ENCODE measurements around the gene ALK. TPM values are rescaled to one million over a fixed set of nuclear protein-coding genes. Genes with fewer than 3 reads are reported as not detected.
"Not testable (repeated sequence)": the region's sequence is repeated elsewhere in the genome, so short reads cannot be mapped to it uniquely, and the experiment has no call there.

Gene ALK
- total RNA-seq, 1 donor from 2014 or later = 0.27 TPM

DNA sequence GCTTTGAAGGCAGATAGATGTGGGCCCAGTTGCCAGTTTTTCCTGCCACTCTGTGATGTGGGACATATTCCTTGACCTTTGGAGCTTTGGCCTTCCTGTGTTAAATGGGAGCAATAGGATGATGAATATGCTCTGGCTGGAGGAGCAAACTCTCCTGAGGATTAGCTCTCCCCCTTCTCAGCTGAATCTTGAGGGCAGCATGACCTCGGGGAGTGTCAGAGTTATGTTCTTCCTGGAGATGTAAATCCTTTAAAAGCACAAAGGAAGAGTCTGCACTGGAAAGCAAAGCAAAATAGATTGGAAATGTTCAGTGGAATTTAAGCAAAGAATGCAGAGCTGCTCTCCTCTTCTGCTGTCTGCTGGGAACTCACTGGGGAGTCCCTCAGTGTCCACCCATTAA lies 160.1 kb downstream of the ALK start:
- no peak for DNase-seq (ENCODE audit: low read depth)

DNA sequence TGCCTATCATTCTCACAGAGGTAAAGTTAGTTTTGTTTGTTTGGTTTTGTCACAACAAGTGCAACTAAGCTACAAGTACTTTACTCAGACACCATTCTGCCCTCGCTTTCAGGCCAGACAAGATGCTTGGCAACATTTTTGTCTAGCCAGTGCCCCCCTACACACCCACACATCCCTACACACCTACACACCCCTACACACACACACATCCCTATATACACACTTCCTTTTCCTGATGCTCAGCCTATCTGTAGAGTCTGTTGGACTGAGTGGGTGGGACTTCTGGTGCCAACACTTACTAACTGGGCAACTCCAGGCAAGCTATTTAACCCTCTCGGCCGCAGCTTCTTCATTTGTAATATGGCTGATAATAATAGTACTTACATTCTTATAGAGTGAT lies 161.4 kb downstream of the ALK start:
- DNase-seq (ENCODE audit: low read depth) = no peak

DNA sequence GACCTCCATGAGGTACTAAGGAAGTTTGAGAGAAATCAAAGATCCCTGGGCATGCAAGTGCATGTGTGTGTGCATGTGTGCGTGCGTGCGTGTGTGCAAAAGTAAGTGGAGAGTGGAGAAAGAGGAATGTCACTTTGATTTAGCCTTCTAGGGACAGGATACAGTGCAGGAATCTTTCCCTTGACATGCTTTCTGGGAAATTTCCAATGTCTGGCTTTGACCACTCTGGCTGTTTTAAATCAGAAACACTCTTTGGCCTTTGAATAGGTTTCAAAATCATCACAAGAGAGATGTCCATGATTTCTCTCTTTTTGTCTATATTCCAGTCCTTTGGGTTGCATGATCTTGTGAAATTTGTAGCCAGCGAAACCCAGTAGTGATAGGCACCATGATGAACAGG lies 162.0 kb downstream of the ALK start:
- DNase-seq (ENCODE audit: low read depth) = no peak

DNA sequence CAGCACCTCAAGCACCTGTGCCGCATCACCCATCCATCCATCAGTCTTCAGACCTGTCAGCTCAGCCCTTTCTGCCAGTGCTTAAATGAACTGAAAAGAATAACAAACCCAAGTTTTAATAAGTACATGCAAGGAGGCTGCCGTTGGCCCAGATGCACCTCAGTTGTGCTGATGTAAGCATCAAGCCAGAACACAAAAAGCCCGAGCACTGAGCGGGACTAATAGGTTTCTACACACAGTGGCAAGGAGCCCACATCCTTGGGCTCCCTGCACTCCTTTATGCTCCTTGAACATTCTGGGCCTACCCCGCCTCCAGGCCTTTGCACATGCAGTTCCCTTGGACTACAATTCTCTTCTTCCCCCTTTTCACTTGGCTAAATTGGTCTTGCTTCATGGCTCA lies 165.6 kb downstream of the ALK start:
- no peak for DNase-seq (ENCODE audit: low read depth)

DNA sequence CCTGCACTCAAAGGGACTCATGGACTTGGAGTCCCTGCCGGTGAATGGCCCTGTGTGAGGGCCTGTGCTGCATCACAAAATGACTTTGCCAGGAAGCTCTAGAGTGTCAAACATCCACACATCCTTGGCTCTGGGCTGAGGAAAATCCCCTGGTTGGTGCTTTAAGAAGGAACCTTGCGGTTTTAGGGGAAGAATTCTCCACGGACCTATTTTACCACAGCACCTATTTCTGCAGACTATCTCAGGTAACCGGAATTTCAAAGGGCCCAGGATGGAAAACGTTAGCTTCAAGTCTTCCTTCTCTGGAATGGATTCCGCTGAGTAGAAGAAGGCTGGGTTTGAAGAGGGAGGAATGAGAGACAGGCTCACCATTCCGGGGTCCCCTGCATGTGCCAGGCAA lies 166.2 kb downstream of the ALK start:
- DNase-seq (ENCODE audit: low read depth) = no peak

DNA sequence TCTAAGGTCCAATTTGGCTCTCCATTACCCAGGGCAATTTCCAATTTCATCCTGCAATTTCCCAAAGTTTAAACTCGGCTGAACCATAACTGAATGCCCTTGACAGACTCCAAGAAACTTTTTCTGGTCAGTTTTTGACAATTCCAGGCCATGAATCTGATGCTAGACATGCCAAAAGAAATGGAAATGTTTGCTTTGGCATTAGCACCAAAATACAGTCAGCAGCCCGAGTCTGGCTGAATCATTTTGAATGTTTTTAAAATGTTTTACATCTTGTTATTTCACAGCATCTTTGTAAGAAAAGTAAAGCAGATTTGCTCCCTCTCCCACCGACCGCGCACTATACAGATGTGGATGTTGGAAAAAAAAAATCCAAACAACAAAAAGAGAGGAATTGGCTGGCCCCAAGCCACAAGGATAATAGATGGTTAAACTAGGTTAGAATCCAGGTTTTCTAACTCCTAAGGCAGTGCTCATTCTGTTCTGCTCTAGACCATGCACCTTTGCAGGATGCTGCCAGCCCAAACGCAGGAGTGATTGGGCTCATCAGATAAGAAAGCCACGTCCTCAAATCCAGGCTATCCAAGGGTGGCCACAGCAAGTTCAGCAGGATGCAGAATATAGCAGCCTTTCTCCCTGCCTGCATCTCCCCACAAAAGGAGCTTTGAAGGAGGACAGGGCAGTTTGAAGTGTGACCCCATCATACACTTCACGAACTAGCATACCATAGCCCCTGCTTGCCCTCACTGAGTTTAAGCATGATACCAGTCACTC lies 167.5 kb downstream of the ALK start:
- peak; percentile 17 for DNase-seq (ENCODE audit: low read depth)

DNA sequence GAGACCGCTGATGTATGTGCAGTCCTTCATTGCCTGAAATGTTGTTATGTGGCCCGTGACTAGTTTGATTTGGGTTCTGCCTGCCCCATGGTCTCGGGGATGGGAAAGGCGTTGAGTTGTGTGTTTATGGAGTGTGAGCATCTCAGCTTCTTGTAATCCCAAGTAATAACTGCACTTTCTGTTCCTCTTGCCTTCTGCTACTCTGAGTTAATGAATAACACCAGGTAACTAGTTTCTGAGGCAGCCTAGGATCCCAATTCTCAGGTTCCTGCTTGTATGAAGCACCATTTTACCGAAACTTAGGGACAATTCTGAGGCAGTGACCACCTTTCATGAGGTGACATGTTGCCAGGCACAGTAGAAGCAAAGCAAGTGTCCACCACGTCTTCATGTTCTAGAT lies 170.0 kb downstream of the ALK start:
- no peak for DNase-seq (ENCODE audit: low read depth)

DNA sequence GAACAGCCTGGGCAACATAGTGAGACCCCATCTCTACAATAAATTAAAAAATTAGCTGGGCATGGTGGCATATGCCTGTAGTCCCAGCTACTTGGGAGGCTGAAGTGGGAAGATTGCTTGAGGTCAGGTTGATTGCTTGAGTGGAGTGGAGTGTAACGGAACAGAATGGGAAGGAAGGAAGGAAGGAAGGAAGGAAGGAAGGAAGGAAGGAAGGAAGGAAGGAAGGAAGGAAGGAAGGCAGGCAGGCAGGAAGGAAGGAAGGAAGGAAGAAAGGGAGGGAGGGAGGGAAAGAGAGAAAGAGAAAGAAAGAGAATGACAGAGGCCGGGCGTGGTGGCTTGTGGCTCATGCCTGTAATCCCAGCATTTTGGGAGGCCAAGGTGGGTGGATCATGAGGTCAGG lies 170.9 kb downstream of the ALK start:
- not testable (repeated sequence) for DNase-seq (ENCODE audit: low read depth)

DNA sequence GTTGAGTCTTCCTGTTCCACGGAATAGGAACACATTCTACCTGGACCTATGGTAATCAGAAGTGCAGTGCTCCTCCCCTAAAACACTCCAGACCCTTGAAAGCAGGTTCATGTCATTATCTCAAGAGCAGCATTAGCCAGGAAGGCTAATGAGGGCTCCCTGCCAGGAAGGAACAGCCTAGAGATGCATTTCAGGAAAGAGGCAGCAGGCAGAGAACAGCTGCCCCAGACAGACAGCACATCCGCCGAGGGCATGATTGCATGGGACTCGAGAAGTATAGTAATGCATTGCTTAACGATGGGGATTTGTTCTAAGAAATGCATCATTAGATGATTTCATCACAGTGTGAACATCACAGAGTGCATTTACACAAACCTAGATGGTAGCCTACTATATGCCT lies 171.5 kb downstream of the ALK start:
- DNase-seq (ENCODE audit: low read depth) = peak; percentile 69

DNA sequence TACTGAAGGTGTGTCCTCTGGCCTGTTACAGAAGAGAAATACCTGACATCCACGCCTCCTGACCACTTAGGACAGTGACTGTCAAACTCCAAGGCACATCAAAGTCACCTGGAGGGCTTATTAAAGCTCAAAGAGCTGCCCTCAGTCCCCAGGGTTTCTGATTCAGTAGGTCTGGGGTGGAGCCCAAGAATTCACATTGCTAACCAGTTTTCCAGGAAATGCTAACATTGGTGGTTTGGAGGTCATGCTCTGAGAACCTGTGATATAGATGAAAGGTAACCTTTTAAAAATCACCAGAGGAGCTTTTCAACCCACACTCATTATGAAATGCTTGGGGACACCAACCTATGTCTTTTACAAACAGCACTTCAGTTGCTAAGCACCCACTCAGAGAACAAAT lies 172.3 kb downstream of the ALK start:
- no peak for DNase-seq (ENCODE audit: low read depth)

DNA sequence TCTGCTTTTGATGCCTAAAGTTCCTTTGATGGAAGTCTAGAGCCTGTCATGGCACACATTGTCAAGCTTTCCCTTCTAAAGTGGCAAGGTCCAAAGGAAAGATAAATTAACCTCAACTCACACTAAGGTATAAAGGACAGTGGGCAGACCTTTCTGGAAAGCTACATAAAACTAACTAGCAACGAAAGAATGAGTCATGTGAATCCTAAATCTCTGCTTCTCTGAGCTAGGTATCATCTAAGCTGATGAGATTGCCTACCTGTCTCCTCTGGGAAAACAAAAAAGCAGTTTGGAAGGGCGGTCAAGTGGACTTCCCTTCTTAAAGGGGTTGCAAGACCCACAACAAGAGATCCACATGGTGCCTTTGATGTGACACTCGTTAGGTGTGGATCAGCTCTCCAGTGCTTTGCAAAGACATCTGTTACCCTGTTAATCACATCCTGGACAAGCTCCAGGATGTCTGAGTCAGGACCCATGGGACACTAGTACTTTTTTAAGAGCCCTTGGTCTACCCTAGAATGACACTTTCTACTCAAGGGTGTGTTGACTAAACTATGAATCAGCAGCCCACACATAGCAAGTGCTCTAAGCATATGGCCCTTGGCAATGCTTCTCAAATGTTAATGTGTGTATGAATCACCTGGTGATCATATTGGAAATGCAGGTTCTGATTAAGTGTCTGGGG lies 173.5 kb downstream of the ALK start:
- DNase-seq (ENCODE audit: low read depth) = peak; percentile 97

DNA sequence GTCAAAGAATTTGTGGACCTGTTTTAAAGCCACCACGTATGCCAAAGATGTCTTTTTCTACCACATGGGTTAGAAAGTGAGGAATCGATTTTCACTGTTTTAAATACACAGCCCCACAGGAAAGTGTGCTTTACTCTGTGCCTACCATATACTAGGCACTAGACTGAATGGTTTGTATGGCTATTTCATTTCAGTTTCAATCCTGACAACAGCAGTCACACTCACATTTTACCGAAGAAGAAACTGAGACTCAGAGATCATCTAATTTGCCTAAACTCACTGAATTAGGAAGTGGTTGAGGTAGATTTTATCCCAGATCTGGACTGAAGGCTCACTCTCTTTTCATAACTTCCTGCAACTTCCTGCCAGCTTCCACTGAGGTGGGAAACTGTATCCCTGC lies 176.4 kb downstream of the ALK start:
- DNase-seq (ENCODE audit: low read depth) = no peak

DNA sequence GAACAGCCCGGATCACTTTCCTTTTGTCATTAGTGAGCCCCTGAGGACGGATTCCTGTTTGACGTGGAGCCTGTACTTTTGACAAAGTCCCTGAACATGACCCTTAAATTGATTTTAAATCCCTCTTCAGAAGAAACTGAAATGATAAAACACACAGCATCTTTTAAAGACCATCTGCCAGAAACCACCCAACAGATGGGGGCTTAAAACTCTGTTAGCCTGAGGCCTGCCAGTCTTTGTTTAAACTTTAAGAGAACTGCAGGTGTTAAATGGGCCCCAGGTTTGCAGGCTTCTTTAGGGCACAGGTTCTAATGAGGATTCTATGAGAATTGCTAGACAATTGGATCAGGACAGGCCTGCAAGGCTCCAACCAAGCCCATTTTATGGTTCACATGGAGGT lies 177.9 kb downstream of the ALK start:
- DNase-seq (ENCODE audit: low read depth) = no peak

DNA sequence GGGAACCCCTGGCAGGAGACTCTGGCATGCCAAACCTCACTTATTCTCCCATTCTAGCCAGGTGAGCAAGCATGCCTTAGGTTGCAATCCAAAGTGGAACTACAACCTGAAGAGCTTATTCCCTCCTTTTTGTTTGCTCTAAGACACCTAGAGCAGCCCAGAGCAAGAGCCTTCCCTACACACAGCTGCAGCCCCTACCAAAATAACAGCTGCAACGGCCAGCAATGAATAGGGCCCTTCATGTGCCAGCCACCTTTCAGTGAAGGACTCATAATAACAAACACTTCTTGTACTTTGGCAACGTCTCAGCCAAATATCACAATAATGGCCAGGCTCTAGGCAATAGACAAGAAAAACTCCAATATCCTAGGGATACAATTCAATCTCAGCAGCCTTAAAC lies 178.7 kb downstream of the ALK start:
- peak; percentile 45 for DNase-seq (ENCODE audit: low read depth)

DNA sequence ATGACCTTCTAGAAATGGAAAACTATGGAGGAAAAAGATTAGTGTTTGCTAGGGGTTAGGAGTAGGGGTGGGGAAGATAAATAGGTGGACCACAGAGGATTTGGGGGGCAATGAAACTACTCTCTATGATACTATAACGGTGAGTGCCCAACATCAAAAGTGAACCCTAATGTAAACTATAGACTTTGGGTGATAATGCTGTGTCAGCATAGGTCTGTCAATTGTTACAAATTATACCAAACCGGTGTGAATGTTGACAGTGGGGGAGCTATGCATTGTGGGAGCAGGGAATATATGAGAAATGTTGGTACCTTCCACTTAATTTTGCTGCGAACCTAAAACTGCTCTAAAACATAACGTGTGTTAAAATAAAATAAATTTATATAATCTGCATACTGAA lies 180.3 kb downstream of the ALK start:
- no peak for DNase-seq (ENCODE audit: low read depth)

DNA sequence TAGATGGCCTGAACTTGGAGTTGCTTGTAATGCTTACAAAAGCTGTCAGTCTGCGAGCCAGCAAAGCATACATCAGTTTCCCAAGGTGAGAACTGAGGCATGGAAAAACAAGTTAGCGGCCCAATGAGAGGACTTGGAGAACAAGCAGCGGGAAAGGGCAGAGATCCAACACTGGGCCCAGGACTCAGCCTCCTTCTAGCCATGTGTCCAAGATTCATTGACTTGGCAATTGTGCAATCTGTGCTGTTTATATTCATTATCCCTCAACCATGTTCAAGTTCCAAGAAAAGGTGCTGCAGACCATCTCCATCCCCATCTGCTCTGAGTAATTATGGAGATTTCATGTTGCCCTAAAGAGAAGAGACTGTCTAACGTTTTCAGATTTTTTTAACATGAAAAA lies 187.4 kb downstream of the ALK start:
- no peak for DNase-seq (ENCODE audit: low read depth)

DNA sequence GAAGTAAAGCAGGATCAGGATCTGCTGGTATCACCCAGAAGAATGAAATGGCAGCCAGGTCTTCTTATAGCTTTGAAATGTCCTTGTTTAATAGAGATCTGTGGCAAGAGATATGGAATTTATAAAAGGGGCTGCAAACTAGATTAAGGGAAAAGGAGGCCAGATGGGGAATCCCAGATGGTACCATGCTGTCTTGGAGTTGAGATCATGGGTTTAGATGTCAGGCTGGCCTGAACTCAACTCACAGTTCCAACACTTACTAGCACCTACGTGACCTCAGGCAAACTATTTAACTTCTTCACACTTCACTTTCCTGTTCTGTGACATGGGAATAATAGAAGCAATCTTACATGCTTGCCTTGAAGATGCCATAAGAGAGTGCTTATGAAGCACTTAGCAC lies 188.2 kb downstream of the ALK start:
- no peak for DNase-seq (ENCODE audit: low read depth)

DNA sequence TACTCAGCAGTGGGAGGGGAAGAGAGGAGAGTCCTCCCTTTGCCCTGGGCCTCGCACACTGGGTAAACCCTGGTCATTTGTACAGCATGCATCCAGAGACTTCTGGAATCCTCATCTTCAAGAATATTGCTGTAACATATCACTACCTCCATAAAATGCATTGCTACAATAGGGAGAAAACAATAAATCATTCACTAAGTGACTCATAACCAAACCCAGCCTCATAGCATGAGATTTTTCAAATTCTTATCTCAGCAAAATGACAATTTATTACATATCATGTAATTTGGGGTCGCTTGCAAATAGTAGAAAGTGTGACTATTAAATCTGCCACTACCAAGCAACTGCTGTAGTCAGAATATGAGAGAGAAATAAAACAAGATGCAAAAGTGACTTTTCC lies 189.4 kb downstream of the ALK start:
- DNase-seq (ENCODE audit: low read depth) = no peak

DNA sequence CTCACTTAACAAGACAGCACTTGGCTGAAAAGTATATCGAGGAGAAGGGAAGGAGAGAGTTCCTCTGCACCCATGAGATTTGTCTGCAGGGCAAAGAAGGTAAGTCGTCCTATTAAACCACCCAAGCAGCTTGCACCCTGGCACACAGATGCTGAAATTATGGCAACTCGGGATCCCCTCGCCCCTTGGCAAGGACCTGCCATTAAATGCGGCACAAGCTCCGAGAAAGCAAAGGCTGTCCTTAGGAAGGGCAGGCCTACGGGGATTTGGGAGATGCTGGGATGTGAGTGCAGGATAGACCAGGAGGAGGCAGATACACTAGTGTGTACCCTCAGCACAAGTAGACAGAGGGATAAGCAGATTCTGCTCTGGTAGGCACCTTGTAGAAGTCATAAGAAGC lies 191.5 kb downstream of the ALK start:
- DNase-seq (ENCODE audit: low read depth) = no peak

DNA sequence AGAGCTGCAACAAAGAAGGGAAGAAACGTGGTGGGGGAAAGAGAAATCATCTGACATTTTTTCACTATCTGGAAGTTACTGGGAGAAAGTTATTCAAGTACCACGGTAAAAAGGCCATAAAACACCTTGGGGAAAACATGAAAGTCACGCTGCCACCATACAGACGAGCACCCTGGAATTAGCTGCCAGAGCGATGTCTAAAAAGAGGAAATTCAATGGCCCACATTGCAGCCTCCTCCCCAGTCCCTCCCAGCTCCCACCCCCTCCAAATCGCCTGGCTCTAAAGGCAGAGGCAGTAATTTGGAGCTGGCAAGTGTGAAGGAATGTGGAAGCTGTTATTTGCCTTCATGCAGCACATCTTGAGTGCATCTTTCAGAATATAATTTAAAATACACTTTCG lies 192.0 kb downstream of the ALK start:
- no peak for DNase-seq (ENCODE audit: low read depth)

DNA sequence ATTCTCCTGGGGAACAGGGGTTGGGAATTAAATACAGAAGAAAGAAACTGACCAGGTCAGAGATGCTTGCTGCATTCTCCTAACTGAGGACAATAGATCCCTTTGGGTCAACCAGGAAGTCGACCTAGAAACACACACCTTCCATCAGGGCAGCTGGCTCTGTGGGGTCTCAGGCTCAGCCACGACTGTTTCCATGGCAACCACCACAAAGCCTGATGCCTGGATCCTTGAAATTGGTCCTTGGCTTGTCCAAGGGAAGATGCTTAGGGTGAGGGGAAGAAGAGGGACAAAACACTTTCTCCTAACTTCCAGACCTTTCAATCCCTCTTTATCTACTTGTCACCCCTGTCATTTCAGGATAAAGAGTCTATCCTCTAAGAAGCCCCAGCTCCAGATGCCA lies 194.4 kb downstream of the ALK start:
- no peak for DNase-seq (ENCODE audit: low read depth)

DNA sequence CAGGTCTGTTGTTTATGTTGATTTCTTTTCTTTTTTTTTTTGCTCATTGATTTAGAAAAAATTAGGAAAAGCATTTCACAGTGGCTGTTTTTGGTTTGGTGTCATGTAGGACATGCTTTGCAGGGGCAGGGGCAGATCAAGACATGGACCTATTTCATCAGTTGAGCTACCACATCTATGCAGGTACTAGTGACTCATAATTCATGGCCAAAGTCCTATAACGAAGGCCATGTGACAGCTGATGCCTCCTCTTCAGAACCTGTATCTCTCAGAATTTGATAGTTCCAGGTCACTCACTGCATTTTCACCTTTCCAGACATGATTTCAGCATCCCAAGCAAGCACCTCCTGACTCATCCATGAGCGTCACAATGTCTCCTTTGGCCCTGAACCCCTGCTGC lies 195.8 kb downstream of the ALK start:
- DNase-seq (ENCODE audit: low read depth) = no peak

DNA sequence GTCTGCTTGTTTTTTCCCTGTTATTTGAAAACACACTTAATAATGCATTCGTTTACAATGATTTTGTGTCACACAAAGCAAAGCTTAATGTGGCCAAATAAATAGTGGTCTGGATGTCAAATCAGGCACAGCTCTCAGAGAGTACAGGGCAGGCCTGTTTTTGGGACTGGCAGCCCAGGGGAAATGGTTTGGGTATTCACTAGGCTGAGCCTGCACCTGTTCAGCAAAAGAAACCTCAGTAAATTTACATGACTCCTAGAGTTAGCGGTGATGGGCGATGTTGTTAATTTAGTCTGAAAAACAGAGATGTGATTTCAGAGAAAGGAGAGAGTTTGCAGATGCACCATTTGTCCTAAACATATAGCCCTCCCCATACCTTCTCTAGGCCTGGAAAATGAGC lies 197.1 kb downstream of the ALK start:
- no peak for DNase-seq (ENCODE audit: low read depth)

All from myocyte (in vitro differentiated cells).